SK-N-SH (cell line): ENCODE results near the gene LSM5. TPM values are rescaled to one million over a fixed set of nuclear protein-coding genes. Genes with fewer than 3 reads are reported as not detected.

ENCODE experiments used
- CTCF ChIA-PET: fragments of 300-600, 350-600 bp; formaldehyde crosslinking; extraction: SDS; loops from one replicate; lab custom pipeline; 2021; lab: Yijun Ruan, JAX
- POLR2A ChIA-PET: fragments of 350-600 bp; sonication (Branson Sonifier 250); formaldehyde crosslinking; extraction: SDS; loops from one replicate; lab custom pipeline; 2020; ENCODE audit warnings: antibody characterized with exemption, inconsistent platforms; lab: Yijun Ruan, JAX
- DNase-seq: peaks from one replicate; pipeline ENCODE4 v3.0.0; 2012
- H2AFZ ChIP-seq: fragments of 200-600 bp; sonication (generic); 2 replicates; pipeline ENCODE4 v1.8.1; 2016; ENCODE audit warnings: antibody characterized with exemption, mild to moderate bottlenecking, low read depth
- H3F3A ChIP-seq: fragments of 200-600 bp; sonication (generic); replicated peaks from 2 replicates; pipeline ENCODE3; 2016; ENCODE audit warnings: antibody characterized with exemption, mild to moderate bottlenecking; ENCODE audit not compliant: insufficient read depth
- H3K27ac ChIP-seq, 2 experiments: fragments of 200-500 bp in 1 of 2; fragments of 200-600 bp in 1 of 2; sonication (Bioruptor generic) in 1 of 2; sonication (generic), shearing (Covaris generic) in 1 of 2; 2 replicates each; pipeline versions ENCODE4 v1.5.1 to v1.6.1; 2014 to 2016; ENCODE audit warnings: low read depth in 2 of 2, inconsistent platforms in 1 of 2, low read length in 1 of 2, mild to moderate bottlenecking in 1 of 2, mixed read lengths in 1 of 2
- H3K27me3 ChIP-seq: fragments of 200-600 bp; sonication (generic), shearing (Covaris generic); 2 replicates; pipeline ENCODE4 v1.6.1; 2016; ENCODE audit warnings: mixed run types; ENCODE audit not compliant: insufficient read depth
- H3K36me3 ChIP-seq, 2 experiments: fragments of 200-500 bp in 1 of 2; fragments of 200-600 bp in 1 of 2; sonication (Bioruptor generic) in 1 of 2; sonication (generic) in 1 of 2; replicated peaks in 1 of 2; 2 replicates each; pipeline versions ENCODE3 to v1.5.1; 2014 to 2016; ENCODE audit warnings: low read length in 1 of 2, mild to moderate bottlenecking in 1 of 2; ENCODE audit not compliant: insufficient read depth in 2 of 2, control insufficient read depth in 1 of 2
- H3K4me1 ChIP-seq, 2 experiments: fragments of 200-500 bp in 1 of 2; fragments of 200-600 bp in 1 of 2; sonication (Bioruptor generic) in 1 of 2; sonication (generic), shearing (Covaris generic) in 1 of 2; 2 replicates each; pipeline versions ENCODE4 v1.5.1 to v1.6.1; 2014 to 2016; ENCODE audit warnings: low read depth in 1 of 2, low read length in 1 of 2, mixed run types in 1 of 2; ENCODE audit not compliant: insufficient read depth in 2 of 2, control insufficient read depth in 1 of 2
- H3K4me2 ChIP-seq: fragments of 200-600 bp; sonication (generic), shearing (Covaris generic); 2 replicates; pipeline ENCODE4 v1.6.1; 2017; ENCODE audit warnings: mixed run types
- H3K4me3 ChIP-seq, 2 experiments: fragments of 200-500 bp in 1 of 2; fragments of 200-600 bp in 1 of 2; sonication (Bioruptor generic) in 1 of 2; sonication (generic), shearing (Covaris generic) in 1 of 2; 2 replicates each; pipeline versions ENCODE4 v1.5.1 to v1.8.1; 2014 to 2016; ENCODE audit warnings: low read depth in 2 of 2, inconsistent platforms in 1 of 2, low read length in 1 of 2, mild to moderate bottlenecking in 1 of 2, mixed read lengths in 1 of 2, moderate library complexity in 1 of 2
- H3K79me2 ChIP-seq: fragments of 200-600 bp; sonication (generic); 2 replicates; pipeline ENCODE4 v1.8.1; 2017; ENCODE audit warnings: mild to moderate bottlenecking; ENCODE audit not compliant: insufficient read depth
- H3K9ac ChIP-seq: fragments of 200-600 bp; sonication (generic); 2 replicates; pipeline ENCODE4 v1.6.1; 2017; ENCODE audit warnings: mixed run types
- H3K9me2 ChIP-seq: fragments of 200-600 bp; sonication (generic); 2 replicates; pipeline ENCODE4 v1.6.1; 2017; ENCODE audit warnings: mixed run types
- H3K9me3 ChIP-seq: fragments of 200-600 bp; sonication (generic); 2 replicates; pipeline ENCODE4 v1.6.1; 2017; ENCODE audit warnings: mixed run types, mild to moderate bottlenecking, moderate library complexity
- H4K20me1 ChIP-seq: fragments of 200-600 bp; sonication (generic); 2 replicates; pipeline ENCODE4 v1.6.1; 2017; ENCODE audit warnings: mild to moderate bottlenecking, mixed run types; ENCODE audit not compliant: insufficient read depth
- ELF1 ChIP-seq: IDR thresholded peaks from 2 replicates; pipeline ENCODE4 v1.4.0; 2012
- EP300 ChIP-seq, 2 experiments: IDR thresholded peaks; 2 replicates each; pipeline versions ENCODE4 v1.4.0 to v1.6.1; 2012; ENCODE audit warnings: borderline replicate concordance in 1 of 2, low read depth in 1 of 2, low read length in 1 of 2
- FOXJ3 ChIP-seq: sonication (generic); formaldehyde crosslinking; IDR thresholded peaks from 2 replicates; pipeline ENCODE4 v1.5.1; 2020; ENCODE audit warnings: mild to moderate bottlenecking, missing genetic modification reagents
- GABPA ChIP-seq: IDR thresholded peaks from 2 replicates; pipeline ENCODE4 v1.4.0; 2012; ENCODE audit warnings: low read depth, mild to moderate bottlenecking
- JUND ChIP-seq: IDR thresholded peaks from 2 replicates; pipeline ENCODE4 v1.4.0; 2012
- MEF2A ChIP-seq: IDR thresholded peaks from 2 replicates; pipeline ENCODE4 v1.4.0; 2012; ENCODE audit warnings: low read depth, borderline replicate concordance
- NFIC ChIP-seq: IDR thresholded peaks from 2 replicates; pipeline ENCODE4 v1.4.0; 2012; ENCODE audit warnings: borderline replicate concordance
- POLR2AphosphoS5 ChIP-seq: IDR thresholded peaks from 2 replicates; pipeline ENCODE4 v1.6.1; 2012; ENCODE audit warnings: low read depth, low read length
- RAD21 ChIP-seq: IDR thresholded peaks from 2 replicates; pipeline ENCODE4 v1.6.1; 2012; ENCODE audit warnings: mild to moderate bottlenecking, low read length
- RXRA ChIP-seq: IDR thresholded peaks from 2 replicates; pipeline ENCODE4 v1.4.0; 2012; ENCODE audit warnings: low read depth, mild to moderate bottlenecking, borderline replicate concordance
- SMC3 ChIP-seq: IDR thresholded peaks from 2 replicates; pipeline ENCODE4 v1.6.1; 2012; ENCODE audit warnings: low read depth, low read length, improper control_type of control experiment
- YY1 ChIP-seq: IDR thresholded peaks from 2 replicates; pipeline ENCODE4 v1.4.0; 2012; ENCODE audit warnings: low read depth, mild to moderate bottlenecking
- WGBS: methylation state at CpG from one replicate; pipeline ENCODE4 v1.1.6; 2017; ENCODE audit warnings: low lambda C conversion rate; 5-methylcytosine and 5-hydroxymethylcytosine counted together
- polyA plus RNA-seq, 3 experiments: library from polyadenylated mRNA; depleted of rRNA; stranded (reverse); fragments of >200 nt; gene quantifications; 2 replicates each; pipeline ENCODE4 v1.2.3, GENCODE V29; 2012
- TF ChIP-seq, protein P1 (sequence below): fragments of 150-350 bp; IDR thresholded peaks from 2 replicates; pipeline ENCODE4 v1.6.1; 2017; ENCODE audit warnings: antibody characterized with exemption, low read length, low read depth, borderline replicate concordance
- TF ChIP-seq, protein P2 (sequence below): fragments of 200-600 bp; sonication (generic); IDR thresholded peaks from 2 replicates; pipeline ENCODE4 v1.6.1; 2017; ENCODE audit warnings: antibody characterized with exemption, mild to moderate bottlenecking, moderate library complexity
- TF ChIP-seq, protein P3 (sequence below): IDR thresholded peaks from 2 replicates; pipeline ENCODE4 v1.4.0; 2012; ENCODE audit warnings: low read depth
- TF ChIP-seq, protein P4 (sequence below): IDR thresholded peaks from 2 replicates; pipeline ENCODE4 v1.6.1; 2012; ENCODE audit warnings: mild to moderate bottlenecking, low read depth, low read length, moderate library complexity
- TF ChIP-seq, protein P5 (sequence below): IDR thresholded peaks from 2 replicates; pipeline ENCODE4; 2012

The LSM5 gene
- polyA plus RNA-seq, 1 of the 3 experiments (the other 2 are of a cell fraction): 21.2 TPM

DNA sequence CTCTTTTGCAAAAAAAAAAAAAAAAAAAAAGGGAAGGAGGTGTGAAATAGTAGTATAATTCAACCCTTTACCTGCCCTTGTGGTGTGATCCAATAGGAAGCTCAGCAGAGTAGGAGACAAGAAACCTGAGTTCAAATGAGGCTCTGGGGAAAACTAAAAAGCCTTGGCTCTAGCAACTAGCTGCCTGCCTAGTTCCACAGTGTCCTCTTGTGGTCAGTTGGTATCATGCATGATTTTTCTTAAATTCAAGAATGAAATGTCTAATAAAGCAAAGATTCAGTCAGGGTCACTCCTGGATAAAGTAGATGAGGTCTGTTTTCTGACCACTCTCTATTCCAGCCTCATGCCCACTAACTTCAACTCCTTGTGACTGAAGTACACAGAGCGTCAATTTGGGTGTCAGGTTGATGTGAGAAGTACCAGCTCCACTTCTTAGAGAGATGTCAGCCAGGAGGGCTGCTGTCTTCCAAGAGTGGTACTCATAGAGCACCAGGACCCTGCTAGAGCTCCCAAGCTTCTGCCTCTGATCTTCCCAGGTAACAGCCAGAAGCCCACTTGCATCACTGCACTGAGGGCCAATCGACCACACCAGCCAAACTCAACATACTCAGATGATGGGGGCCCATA is 10.5 kb downstream of the LSM5 start:
- Histone ChIP-seq H3K9ac (no peak overlapping the region), H3K79me2 (no peaks in the 10 kb centered on the region), H3K36me3 (no peaks in the 10 kb centered on the region), H4K20me1 (no peaks in the 10 kb centered on the region), H3K4me1 (peaks cover 0 to 14% of the 10 kb centered on the region in 2 experiments; a peak in 2 of 4 replicates), H3F3A (no peaks in the 10 kb centered on the region), H3K4me3 (no peak overlapping the region), H2AFZ (no peak overlapping the region), H3K27me3 (no peaks in the 10 kb centered on the region), H3K27ac (no peak overlapping the region), H3K9me3 (no peaks in the 10 kb centered on the region), H3K9me2 (no peaks in the 10 kb centered on the region), H3K4me2 (no peak overlapping the region)
- TF ChIP-seq YY1 (no peak), SMC3 (peak; percentile 87), NFIC (no peak), POLR2AphosphoS5 (no peak), MEF2A (no peak), GABPA (no peak), ELF1 (no peak), FOXJ3 (CRISPR knock-in tag) (no peak), JUND (no peak), EP300 (IDR thresholded peaks at IDR 0.05; ENCODE audit: borderline replicate concordance in 1 of 2, low read depth in 1 of 2, low read length in 1 of 2) (no peak), RAD21 (peak; percentile 98), RXRA (no peak)
- TF ChIP-seq, protein P1, sequence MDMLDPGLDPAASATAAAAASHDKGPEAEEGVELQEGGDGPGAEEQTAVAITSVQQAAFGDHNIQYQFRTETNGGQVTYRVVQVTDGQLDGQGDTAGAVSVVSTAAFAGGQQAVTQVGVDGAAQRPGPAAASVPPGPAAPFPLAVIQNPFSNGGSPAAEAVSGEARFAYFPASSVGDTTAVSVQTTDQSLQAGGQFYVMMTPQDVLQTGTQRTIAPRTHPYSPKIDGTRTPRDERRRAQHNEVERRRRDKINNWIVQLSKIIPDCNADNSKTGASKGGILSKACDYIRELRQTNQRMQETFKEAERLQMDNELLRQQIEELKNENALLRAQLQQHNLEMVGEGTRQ: no peak
- TF ChIP-seq, protein P2, sequence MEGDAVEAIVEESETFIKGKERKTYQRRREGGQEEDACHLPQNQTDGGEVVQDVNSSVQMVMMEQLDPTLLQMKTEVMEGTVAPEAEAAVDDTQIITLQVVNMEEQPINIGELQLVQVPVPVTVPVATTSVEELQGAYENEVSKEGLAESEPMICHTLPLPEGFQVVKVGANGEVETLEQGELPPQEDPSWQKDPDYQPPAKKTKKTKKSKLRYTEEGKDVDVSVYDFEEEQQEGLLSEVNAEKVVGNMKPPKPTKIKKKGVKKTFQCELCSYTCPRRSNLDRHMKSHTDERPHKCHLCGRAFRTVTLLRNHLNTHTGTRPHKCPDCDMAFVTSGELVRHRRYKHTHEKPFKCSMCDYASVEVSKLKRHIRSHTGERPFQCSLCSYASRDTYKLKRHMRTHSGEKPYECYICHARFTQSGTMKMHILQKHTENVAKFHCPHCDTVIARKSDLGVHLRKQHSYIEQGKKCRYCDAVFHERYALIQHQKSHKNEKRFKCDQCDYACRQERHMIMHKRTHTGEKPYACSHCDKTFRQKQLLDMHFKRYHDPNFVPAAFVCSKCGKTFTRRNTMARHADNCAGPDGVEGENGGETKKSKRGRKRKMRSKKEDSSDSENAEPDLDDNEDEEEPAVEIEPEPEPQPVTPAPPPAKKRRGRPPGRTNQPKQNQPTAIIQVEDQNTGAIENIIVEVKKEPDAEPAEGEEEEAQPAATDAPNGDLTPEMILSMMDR: peak; percentile 97
- TF ChIP-seq, protein P3, sequence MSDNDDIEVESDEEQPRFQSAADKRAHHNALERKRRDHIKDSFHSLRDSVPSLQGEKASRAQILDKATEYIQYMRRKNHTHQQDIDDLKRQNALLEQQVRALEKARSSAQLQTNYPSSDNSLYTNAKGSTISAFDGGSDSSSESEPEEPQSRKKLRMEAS: no peak
- TF ChIP-seq, protein P4, sequence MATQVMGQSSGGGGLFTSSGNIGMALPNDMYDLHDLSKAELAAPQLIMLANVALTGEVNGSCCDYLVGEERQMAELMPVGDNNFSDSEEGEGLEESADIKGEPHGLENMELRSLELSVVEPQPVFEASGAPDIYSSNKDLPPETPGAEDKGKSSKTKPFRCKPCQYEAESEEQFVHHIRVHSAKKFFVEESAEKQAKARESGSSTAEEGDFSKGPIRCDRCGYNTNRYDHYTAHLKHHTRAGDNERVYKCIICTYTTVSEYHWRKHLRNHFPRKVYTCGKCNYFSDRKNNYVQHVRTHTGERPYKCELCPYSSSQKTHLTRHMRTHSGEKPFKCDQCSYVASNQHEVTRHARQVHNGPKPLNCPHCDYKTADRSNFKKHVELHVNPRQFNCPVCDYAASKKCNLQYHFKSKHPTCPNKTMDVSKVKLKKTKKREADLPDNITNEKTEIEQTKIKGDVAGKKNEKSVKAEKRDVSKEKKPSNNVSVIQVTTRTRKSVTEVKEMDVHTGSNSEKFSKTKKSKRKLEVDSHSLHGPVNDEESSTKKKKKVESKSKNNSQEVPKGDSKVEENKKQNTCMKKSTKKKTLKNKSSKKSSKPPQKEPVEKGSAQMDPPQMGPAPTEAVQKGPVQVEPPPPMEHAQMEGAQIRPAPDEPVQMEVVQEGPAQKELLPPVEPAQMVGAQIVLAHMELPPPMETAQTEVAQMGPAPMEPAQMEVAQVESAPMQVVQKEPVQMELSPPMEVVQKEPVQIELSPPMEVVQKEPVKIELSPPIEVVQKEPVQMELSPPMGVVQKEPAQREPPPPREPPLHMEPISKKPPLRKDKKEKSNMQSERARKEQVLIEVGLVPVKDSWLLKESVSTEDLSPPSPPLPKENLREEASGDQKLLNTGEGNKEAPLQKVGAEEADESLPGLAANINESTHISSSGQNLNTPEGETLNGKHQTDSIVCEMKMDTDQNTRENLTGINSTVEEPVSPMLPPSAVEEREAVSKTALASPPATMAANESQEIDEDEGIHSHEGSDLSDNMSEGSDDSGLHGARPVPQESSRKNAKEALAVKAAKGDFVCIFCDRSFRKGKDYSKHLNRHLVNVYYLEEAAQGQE: no peak
- TF ChIP-seq, protein P5, sequence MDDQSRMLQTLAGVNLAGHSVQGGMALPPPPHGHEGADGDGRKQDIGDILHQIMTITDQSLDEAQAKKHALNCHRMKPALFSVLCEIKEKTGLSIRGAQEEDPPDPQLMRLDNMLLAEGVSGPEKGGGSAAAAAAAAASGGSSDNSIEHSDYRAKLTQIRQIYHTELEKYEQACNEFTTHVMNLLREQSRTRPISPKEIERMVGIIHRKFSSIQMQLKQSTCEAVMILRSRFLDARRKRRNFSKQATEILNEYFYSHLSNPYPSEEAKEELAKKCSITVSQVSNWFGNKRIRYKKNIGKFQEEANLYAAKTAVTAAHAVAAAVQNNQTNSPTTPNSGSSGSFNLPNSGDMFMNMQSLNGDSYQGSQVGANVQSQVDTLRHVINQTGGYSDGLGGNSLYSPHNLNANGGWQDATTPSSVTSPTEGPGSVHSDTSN: no peak
- ChIA-PET CTCF (interaction anchor here (0.6 to 8.7 kb wide), 34 partner anchors 8 to 406 kb away, joined by 3 to 163 read pairs (median 4); partner anchors contain the start of genes AVL9 and LSM5), POLR2A (interaction anchor here (0.6 kb wide), 2 partner anchors 241 to 622 kb away, joined by 6 to 8 read pairs; no protein-coding TSS in a partner anchor)
- DNase-seq: peak; percentile 66
- WGBS: 25% methylated on average over 2 of the region's 2 CpGs
